ENCODE measurements around the gene DAZAP1.

- TF ChIP-seq CTCF (conservative IDR thresholded peaks at IDR 0.05; ENCODE audit: low read depth, low read length) (no peak), EZH2phosphoT487 (IDR thresholded peaks at IDR 0.05; ENCODE audit: borderline replicate concordance, low read length) (no peak)
Observed at GRCh38 chr19:1418496-1418775, 11.1 kb downstream of the DAZAP1 start.
